HEK293 (cell line): ENCODE results near the gene ST6GALNAC1.

ENCODE experiments used
- CTCF ChIA-PET: fragments of 350-600 bp; formaldehyde crosslinking; extraction: SDS; loops from one replicate; lab custom pipeline; 2021; ENCODE audit warnings: antibody characterized with exemption; lab: Yijun Ruan, JAX
- POLR2A ChIA-PET: fragments of 300-600 bp; formaldehyde crosslinking; extraction: SDS; loops from one replicate; lab custom pipeline; 2020; ENCODE audit warnings: antibody characterized with exemption, inconsistent platforms; lab: Yijun Ruan, JAX
- H3K27ac ChIP-seq: fragments of 200-500 bp; sonication (Bioruptor generic); 2 replicates; pipeline ENCODE4 v1.5.1; 2014; ENCODE audit warnings: low read depth, low read length, control low read depth, inconsistent platforms; ENCODE audit errors: extremely low read depth
- H3K36me3 ChIP-seq, 2 experiments: fragments of 200-500 bp in 1 of 2; sonication (Bioruptor generic) in 1 of 2; 1 replicate in 1 of 2; 2 replicates in 1 of 2; pipeline ENCODE4 v1.5.1; 2014 to 2017; ENCODE audit warnings: inconsistent platforms in 2 of 2, low read length in 2 of 2; ENCODE audit not compliant: control insufficient read depth in 2 of 2, insufficient read depth in 1 of 2
- H3K4me1 ChIP-seq: fragments of 200-500 bp; sonication (Bioruptor generic); 2 replicates; pipeline ENCODE4 v1.5.1; 2014; ENCODE audit warnings: mild to moderate bottlenecking, low read length, inconsistent platforms; ENCODE audit not compliant: control insufficient read depth, insufficient read depth
- H3K4me3 ChIP-seq: 2 replicates; pipeline ENCODE4 v1.5.1; 2011; ENCODE audit warnings: low read depth, mild to moderate bottlenecking, control low read depth, low read length, moderate library complexity
- H3K9me3 ChIP-seq: fragments of 200-500 bp; sonication (Bioruptor generic); 2 replicates; pipeline ENCODE4 v1.5.1; 2014; ENCODE audit warnings: low read depth, low read length, inconsistent platforms; ENCODE audit not compliant: control insufficient read depth, insufficient read depth
- BCL11B ChIP-seq: fragments of 450-650 bp; formaldehyde crosslinking; IDR thresholded peaks from 2 replicates; pipeline ENCODE4 v1.5.1; 2016; ENCODE audit warnings: low read depth, missing biosample characterization, missing genetic modification characterization
- GLIS1 ChIP-seq: fragments of 450-650 bp; formaldehyde crosslinking; IDR thresholded peaks from 2 replicates; pipeline ENCODE4 v1.5.1; 2016; ENCODE audit warnings: missing biosample characterization, missing genetic modification characterization
- HOXA7 ChIP-seq: sonication (generic); formaldehyde crosslinking; IDR thresholded peaks from 2 replicates; pipeline ENCODE4 v1.8.1; 2022; ENCODE audit warnings: missing genetic modification reagents, borderline replicate concordance
- ZBTB1 ChIP-seq: fragments of 450-650 bp; formaldehyde crosslinking; IDR thresholded peaks from 2 replicates; pipeline ENCODE4 v1.5.1; 2016; ENCODE audit warnings: missing biosample characterization, missing genetic modification characterization
- ZFP3 ChIP-seq: fragments of 450-650 bp; formaldehyde crosslinking; IDR thresholded peaks from 2 replicates; pipeline ENCODE4 v1.5.1; 2016; ENCODE audit warnings: low read depth, missing biosample characterization, missing genetic modification characterization
- ZFP41 ChIP-seq: fragments of 450-650 bp; formaldehyde crosslinking; IDR thresholded peaks from 2 replicates; pipeline ENCODE4 v1.5.1; 2016; ENCODE audit warnings: missing biosample characterization, missing genetic modification characterization, borderline replicate concordance
- ZNF133 ChIP-seq: fragments of 450-650 bp; formaldehyde crosslinking; IDR thresholded peaks from 2 replicates; pipeline ENCODE4 v1.5.1; 2016; ENCODE audit warnings: missing biosample characterization, missing genetic modification characterization
- ZNF140 ChIP-seq: fragments of 450-650 bp; formaldehyde crosslinking; IDR thresholded peaks from 2 replicates; pipeline ENCODE4 v1.5.1; 2016; ENCODE audit warnings: missing biosample characterization, missing genetic modification characterization
- ZNF19 ChIP-seq: fragments of 450-650 bp; formaldehyde crosslinking; IDR thresholded peaks from 2 replicates; pipeline ENCODE4; 2016; ENCODE audit warnings: missing biosample characterization, missing genetic modification characterization, low read depth
- ZNF214 ChIP-seq: fragments of 450-650 bp; formaldehyde crosslinking; IDR thresholded peaks from 2 replicates; pipeline ENCODE4 v1.5.1; 2017; ENCODE audit warnings: missing biosample characterization, mild to moderate bottlenecking, missing genetic modification characterization, borderline replicate concordance
- ZNF302 ChIP-seq: fragments of 450-650 bp; formaldehyde crosslinking; IDR thresholded peaks from 2 replicates; pipeline ENCODE4 v1.5.1; 2016; ENCODE audit warnings: missing biosample characterization, missing genetic modification characterization, low read depth
- ZNF350 ChIP-seq: fragments of 450-650 bp; formaldehyde crosslinking; IDR thresholded peaks from 2 replicates; pipeline ENCODE4 v1.5.0; 2017; ENCODE audit warnings: missing biosample characterization, mild to moderate bottlenecking, missing genetic modification characterization
- ZNF501 ChIP-seq: fragments of 450-650 bp; formaldehyde crosslinking; IDR thresholded peaks from 2 replicates; pipeline ENCODE4 v1.5.1; 2016; ENCODE audit warnings: missing biosample characterization, missing genetic modification characterization
- ZNF548 ChIP-seq: fragments of 450-650 bp; formaldehyde crosslinking; IDR thresholded peaks from 2 replicates; pipeline ENCODE4 v1.5.1; 2016; ENCODE audit warnings: missing biosample characterization, missing genetic modification characterization
- ZNF610 ChIP-seq: fragments of 450-650 bp; formaldehyde crosslinking; IDR thresholded peaks from 2 replicates; pipeline ENCODE4 v1.5.1; 2016; ENCODE audit warnings: missing biosample characterization, missing genetic modification characterization, borderline replicate concordance
- ZNF654 ChIP-seq: fragments of 450-650 bp; formaldehyde crosslinking; IDR thresholded peaks from 2 replicates; pipeline ENCODE4 v1.5.1; 2016; ENCODE audit warnings: low read depth, missing biosample characterization, missing genetic modification characterization
- ZXDB ChIP-seq: fragments of 450-650 bp; formaldehyde crosslinking; IDR thresholded peaks from 2 replicates; pipeline ENCODE4 v1.5.1; 2016; ENCODE audit warnings: missing biosample characterization, missing genetic modification characterization
- TF ChIP-seq, protein P1 (sequence below): sonication (generic); formaldehyde crosslinking; IDR thresholded peaks from 2 replicates; pipeline ENCODE4 v1.8.1; 2022; ENCODE audit warnings: mild to moderate bottlenecking, moderate library complexity, missing genetic modification reagents
- TF ChIP-seq, protein P2 (sequence below): fragments of 450-650 bp; formaldehyde crosslinking; IDR thresholded peaks from 2 replicates; pipeline ENCODE4 v1.5.1; 2017; ENCODE audit warnings: missing biosample characterization, missing genetic modification characterization
- TF ChIP-seq, protein P3 (sequence below): fragments of 450-650 bp; formaldehyde crosslinking; IDR thresholded peaks from 2 replicates; pipeline ENCODE4 v1.5.1; 2017; ENCODE audit warnings: missing biosample characterization, missing genetic modification characterization
- TF ChIP-seq, protein P4 (sequence below): fragments of 450-650 bp; formaldehyde crosslinking; IDR thresholded peaks from 2 replicates; pipeline ENCODE4 v1.5.1; 2016; ENCODE audit warnings: missing biosample characterization, missing genetic modification characterization
- TF ChIP-seq, protein P5 (sequence below): fragments of 450-650 bp; formaldehyde crosslinking; optimal IDR thresholded peaks from 2 replicates; pipeline ENCODE3; 2016; ENCODE audit warnings: missing biosample characterization, mild to moderate bottlenecking, missing genetic modification characterization
- TF ChIP-seq, protein P6 (sequence below): fragments of 450-650 bp; formaldehyde crosslinking; IDR thresholded peaks from 2 replicates; pipeline ENCODE4 v1.5.1; 2016; ENCODE audit warnings: missing biosample characterization, missing genetic modification characterization

The ST6GALNAC1 gene

DNA sequence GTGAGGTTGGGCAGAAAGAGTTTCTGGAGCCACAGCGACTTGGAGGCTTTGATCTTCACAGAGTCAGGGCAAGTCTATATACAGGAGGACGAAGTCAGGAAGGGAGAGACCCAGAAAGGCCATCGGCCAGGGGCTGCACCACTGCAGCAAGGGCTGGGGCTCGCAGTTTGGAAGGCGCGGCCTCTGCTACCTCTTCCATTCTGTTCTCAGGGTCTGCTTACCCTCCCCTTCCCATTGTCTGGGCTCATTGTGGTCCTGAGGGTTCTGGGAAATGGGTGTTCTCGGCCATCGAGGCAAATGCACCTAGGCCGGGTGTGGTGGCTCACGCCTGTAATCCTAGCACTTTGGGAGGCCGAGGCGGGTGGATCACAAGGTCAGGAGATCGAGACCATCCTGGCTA is 16.0 kb downstream of the ST6GALNAC1 start (continued):
- TF ChIP-seq HOXA7 (CRISPR knock-in tag) = no peak
- TF ChIP-seq, protein P1, sequence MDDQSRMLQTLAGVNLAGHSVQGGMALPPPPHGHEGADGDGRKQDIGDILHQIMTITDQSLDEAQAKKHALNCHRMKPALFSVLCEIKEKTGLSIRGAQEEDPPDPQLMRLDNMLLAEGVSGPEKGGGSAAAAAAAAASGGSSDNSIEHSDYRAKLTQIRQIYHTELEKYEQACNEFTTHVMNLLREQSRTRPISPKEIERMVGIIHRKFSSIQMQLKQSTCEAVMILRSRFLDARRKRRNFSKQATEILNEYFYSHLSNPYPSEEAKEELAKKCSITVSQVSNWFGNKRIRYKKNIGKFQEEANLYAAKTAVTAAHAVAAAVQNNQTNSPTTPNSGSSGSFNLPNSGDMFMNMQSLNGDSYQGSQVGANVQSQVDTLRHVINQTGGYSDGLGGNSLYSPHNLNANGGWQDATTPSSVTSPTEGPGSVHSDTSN (CRISPR knock-in tag) = no peak
- no peak for TF ChIP-seq ZNF654 (tag by site-specific recombination)
- no peak for TF ChIP-seq ZBTB1 (tag by site-specific recombination)
- TF ChIP-seq, protein P2, sequence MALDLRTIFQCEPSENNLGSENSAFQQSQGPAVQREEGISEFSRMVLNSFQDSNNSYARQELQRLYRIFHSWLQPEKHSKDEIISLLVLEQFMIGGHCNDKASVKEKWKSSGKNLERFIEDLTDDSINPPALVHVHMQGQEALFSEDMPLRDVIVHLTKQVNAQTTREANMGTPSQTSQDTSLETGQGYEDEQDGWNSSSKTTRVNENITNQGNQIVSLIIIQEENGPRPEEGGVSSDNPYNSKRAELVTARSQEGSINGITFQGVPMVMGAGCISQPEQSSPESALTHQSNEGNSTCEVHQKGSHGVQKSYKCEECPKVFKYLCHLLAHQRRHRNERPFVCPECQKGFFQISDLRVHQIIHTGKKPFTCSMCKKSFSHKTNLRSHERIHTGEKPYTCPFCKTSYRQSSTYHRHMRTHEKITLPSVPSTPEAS = no peak
- TF ChIP-seq ZNF501 (tag by site-specific recombination) = no peak
- TF ChIP-seq ZNF133 (tag by site-specific recombination) = no peak
- TF ChIP-seq ZNF610 = no peak
- no peak for TF ChIP-seq ZNF140
- TF ChIP-seq, protein P3, sequence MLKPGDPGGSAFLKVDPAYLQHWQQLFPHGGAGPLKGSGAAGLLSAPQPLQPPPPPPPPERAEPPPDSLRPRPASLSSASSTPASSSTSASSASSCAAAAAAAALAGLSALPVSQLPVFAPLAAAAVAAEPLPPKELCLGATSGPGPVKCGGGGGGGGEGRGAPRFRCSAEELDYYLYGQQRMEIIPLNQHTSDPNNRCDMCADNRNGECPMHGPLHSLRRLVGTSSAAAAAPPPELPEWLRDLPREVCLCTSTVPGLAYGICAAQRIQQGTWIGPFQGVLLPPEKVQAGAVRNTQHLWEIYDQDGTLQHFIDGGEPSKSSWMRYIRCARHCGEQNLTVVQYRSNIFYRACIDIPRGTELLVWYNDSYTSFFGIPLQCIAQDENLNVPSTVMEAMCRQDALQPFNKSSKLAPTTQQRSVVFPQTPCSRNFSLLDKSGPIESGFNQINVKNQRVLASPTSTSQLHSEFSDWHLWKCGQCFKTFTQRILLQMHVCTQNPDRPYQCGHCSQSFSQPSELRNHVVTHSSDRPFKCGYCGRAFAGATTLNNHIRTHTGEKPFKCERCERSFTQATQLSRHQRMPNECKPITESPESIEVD (tag by site-specific recombination) = no peak
- no peak for TF ChIP-seq ZXDB (tag by site-specific recombination)

DNA sequence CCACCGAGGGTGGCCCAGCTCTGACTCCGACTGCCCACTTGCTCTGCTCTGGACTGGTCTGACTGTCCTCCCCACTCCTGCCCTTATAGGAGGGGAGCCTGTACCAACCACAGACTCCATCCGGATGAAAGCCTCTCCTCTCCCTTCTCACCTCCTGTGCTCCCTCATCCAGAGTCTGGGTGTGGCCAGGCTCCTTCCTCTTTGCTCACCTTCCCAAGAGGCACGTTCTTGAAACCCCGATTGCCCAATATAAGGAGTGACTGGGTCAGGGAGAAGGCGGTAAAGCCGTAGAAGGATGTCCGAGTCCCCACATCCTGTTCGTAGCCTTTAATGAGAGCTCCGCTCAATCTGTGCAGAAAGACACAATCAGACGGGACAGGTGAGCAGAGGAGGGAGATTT is 17.1 kb downstream of the ST6GALNAC1 start:
- H3K36me3 ChIP-seq = peaks cover 0 to 5% of the 10 kb centered on the region in 2 experiments; a peak in 1 of 3 replicates

More for the DNA sequence above, 17.1 kb downstream of the ST6GALNAC1 start:
- TF ChIP-seq, protein P4, sequence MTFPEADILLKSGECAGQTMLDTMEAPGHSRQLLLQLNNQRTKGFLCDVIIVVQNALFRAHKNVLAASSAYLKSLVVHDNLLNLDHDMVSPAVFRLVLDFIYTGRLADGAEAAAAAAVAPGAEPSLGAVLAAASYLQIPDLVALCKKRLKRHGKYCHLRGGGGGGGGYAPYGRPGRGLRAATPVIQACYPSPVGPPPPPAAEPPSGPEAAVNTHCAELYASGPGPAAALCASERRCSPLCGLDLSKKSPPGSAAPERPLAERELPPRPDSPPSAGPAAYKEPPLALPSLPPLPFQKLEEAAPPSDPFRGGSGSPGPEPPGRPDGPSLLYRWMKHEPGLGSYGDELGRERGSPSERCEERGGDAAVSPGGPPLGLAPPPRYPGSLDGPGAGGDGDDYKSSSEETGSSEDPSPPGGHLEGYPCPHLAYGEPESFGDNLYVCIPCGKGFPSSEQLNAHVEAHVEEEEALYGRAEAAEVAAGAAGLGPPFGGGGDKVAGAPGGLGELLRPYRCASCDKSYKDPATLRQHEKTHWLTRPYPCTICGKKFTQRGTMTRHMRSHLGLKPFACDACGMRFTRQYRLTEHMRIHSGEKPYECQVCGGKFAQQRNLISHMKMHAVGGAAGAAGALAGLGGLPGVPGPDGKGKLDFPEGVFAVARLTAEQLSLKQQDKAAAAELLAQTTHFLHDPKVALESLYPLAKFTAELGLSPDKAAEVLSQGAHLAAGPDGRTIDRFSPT = no peak
- TF ChIP-seq ZNF548 (tag by site-specific recombination) = no peak
- TF ChIP-seq, protein P5, sequence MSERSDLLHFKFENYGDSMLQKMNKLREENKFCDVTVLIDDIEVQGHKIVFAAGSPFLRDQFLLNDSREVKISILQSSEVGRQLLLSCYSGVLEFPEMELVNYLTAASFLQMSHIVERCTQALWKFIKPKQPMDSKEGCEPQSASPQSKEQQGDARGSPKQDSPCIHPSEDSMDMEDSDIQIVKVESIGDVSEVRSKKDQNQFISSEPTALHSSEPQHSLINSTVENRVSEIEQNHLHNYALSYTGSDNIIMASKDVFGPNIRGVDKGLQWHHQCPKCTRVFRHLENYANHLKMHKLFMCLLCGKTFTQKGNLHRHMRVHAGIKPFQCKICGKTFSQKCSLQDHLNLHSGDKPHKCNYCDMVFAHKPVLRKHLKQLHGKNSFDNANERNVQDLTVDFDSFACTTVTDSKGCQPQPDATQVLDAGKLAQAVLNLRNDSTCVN = no peak
- TF ChIP-seq, protein P6, sequence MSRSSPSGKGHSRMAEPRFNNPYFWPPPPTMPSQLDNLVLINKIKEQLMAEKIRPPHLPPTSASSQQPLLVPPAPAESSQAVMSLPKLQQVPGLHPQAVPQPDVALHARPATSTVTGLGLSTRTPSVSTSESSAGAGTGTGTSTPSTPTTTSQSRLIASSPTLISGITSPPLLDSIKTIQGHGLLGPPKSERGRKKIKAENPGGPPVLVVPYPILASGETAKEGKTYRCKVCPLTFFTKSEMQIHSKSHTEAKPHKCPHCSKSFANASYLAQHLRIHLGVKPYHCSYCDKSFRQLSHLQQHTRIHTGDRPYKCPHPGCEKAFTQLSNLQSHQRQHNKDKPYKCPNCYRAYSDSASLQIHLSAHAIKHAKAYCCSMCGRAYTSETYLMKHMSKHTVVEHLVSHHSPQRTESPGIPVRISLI (tag by site-specific recombination) = no peak
- TF ChIP-seq BCL11B (tag by site-specific recombination) = no peak
- TF ChIP-seq ZNF654 (tag by site-specific recombination) = no peak
- no peak for TF ChIP-seq ZNF350 (tag by site-specific recombination)
- no peak for TF ChIP-seq ZFP41
- TF ChIP-seq ZXDB (tag by site-specific recombination) = no peak
- no peak for TF ChIP-seq ZNF19 (tag by site-specific recombination)
- no peak for TF ChIP-seq GLIS1
- TF ChIP-seq ZNF214 (tag by site-specific recombination) = no peak
- no peak for TF ChIP-seq ZFP3
- TF ChIP-seq ZNF302 = no peak
- no peak overlapping the region for H3K4me3 ChIP-seq
- no peaks in the 10 kb centered on the region for H3K4me1 ChIP-seq
- CTCF ChIA-PET = interaction anchor here (0.5 to 7.3 kb wide), 4 partner anchors 45 to 652 kb away, joined by 4 to 108 read pairs (median 30); no protein-coding TSS in a partner anchor
- H3K9me3 ChIP-seq = no peaks in the 10 kb centered on the region
- POLR2A ChIA-PET = no interaction called here
- H3K27ac ChIP-seq = no peak overlapping the region
